Measurements from ENCODE around the gene EIF4E.
"Not testable (repeated sequence)": the region's sequence is repeated elsewhere in the genome, so short reads cannot be mapped to it uniquely, and the experiment has no call there.

The EIF4E gene

GRCh38 chr4:98845960-98846359, 83.0 kb downstream of the EIF4E start:
- H3K79me2 ChIP-seq (ENCODE audit: insufficient read depth, low read length) = no peaks in the 10 kb centered on the region
- H3K9ac ChIP-seq (ENCODE audit: low read length) = no peak overlapping the region
- no peaks in the 10 kb centered on the region for H3K4me1 ChIP-seq (ENCODE audit: insufficient read depth, low read length, severe bottlenecking)
- no peaks in the 10 kb centered on the region for H3K27me3 ChIP-seq (ENCODE audit: insufficient read depth, low read length)
- H3F3A ChIP-seq (ENCODE audit: insufficient read depth, low read length) = no peaks in the 10 kb centered on the region
- H3K36me3 ChIP-seq (ENCODE audit: insufficient read depth, low read length) = no peaks in the 10 kb centered on the region; the same call in 1 of the 2 replicates
- H4K20me1 ChIP-seq (ENCODE audit: insufficient read depth, low read length) = no peaks in the 10 kb centered on the region
- TF ChIP-seq EZH2 (IDR thresholded peaks at IDR 0.05; ENCODE audit: borderline replicate concordance, low read length) (no peak), CTCF (IDR thresholded peaks at IDR 0.05; ENCODE audit: low read length) (no peak)
- no peak overlapping the region for H3K27ac ChIP-seq (ENCODE audit: low read depth, low read length, poor library complexity, severe bottlenecking)
- peaks cover 9% of the 10 kb centered on the region for H3K9me3 ChIP-seq (ENCODE audit: low read length)
- H3K4me3 ChIP-seq (ENCODE audit: low read depth, low read length, poor library complexity, severe bottlenecking) = no peak overlapping the region
- no peak overlapping the region for H2AFZ ChIP-seq (ENCODE audit: low read length)
- H3K4me2 ChIP-seq (ENCODE audit: low read length) = no peak overlapping the region
- no peaks in the 10 kb centered on the region for H3K9me2 ChIP-seq (ENCODE audit: low read depth, low read length)

GRCh38 chr4:98842917-98843316, 86.0 kb downstream of the EIF4E start:
- H3K4me3 ChIP-seq (ENCODE audit: low read depth, low read length, poor library complexity, severe bottlenecking); H3K9me2 ChIP-seq (ENCODE audit: low read depth, low read length); H3K36me3 ChIP-seq (ENCODE audit: insufficient read depth, low read length); H2AFZ ChIP-seq (ENCODE audit: low read length); H3K9ac ChIP-seq (ENCODE audit: low read length); H3K27ac ChIP-seq (ENCODE audit: low read depth, low read length, poor library complexity, severe bottlenecking); H3K27me3 ChIP-seq (ENCODE audit: insufficient read depth, low read length); H4K20me1 ChIP-seq (ENCODE audit: insufficient read depth, low read length); H3F3A ChIP-seq (ENCODE audit: insufficient read depth, low read length); H3K79me2 ChIP-seq (ENCODE audit: insufficient read depth, low read length); H3K4me1 ChIP-seq (ENCODE audit: insufficient read depth, low read length, severe bottlenecking); H3K4me2 ChIP-seq (ENCODE audit: low read length); H3K9me3 ChIP-seq (ENCODE audit: low read length): not testable (repeated sequence)

- Histone ChIP-seq H2AFZ (ENCODE audit: low read length) (no peak overlapping the region), H3F3A (ENCODE audit: insufficient read depth, low read length) (no peaks in the 10 kb centered on the region), H3K9me3 (ENCODE audit: low read length) (no peaks in the 10 kb centered on the region), H3K9me2 (ENCODE audit: low read depth, low read length) (no peaks in the 10 kb centered on the region), H3K79me2 (ENCODE audit: insufficient read depth, low read length) (no peaks in the 10 kb centered on the region), H4K20me1 (ENCODE audit: insufficient read depth, low read length) (no peaks in the 10 kb centered on the region), H3K4me3 (ENCODE audit: low read depth, low read length, poor library complexity, severe bottlenecking) (no peak overlapping the region), H3K4me2 (ENCODE audit: low read length) (no peak overlapping the region), H3K27ac (ENCODE audit: low read depth, low read length, poor library complexity, severe bottlenecking) (no peak overlapping the region), H3K4me1 (ENCODE audit: insufficient read depth, low read length, severe bottlenecking) (no peaks in the 10 kb centered on the region), H3K27me3 (ENCODE audit: insufficient read depth, low read length) (no peaks in the 10 kb centered on the region), H3K9ac (ENCODE audit: low read length) (no peak overlapping the region), H3K36me3 (ENCODE audit: insufficient read depth, low read length) (no peaks in the 10 kb centered on the region)
- TF ChIP-seq CTCF (IDR thresholded peaks at IDR 0.05; ENCODE audit: low read length) = no peak
- TF ChIP-seq EZH2 (IDR thresholded peaks at IDR 0.05; ENCODE audit: borderline replicate concordance, low read length) = no peak
Observed at GRCh38 chr4:98838977-98839618, 89.8 kb downstream of the EIF4E start.

- no peaks in the 10 kb centered on the region for H3K27me3 ChIP-seq (ENCODE audit: insufficient read depth, low read length)
- no peaks in the 10 kb centered on the region for H3K9me2 ChIP-seq (ENCODE audit: low read depth, low read length)
- no peaks in the 10 kb centered on the region for H4K20me1 ChIP-seq (ENCODE audit: insufficient read depth, low read length)
- no peak overlapping the region for H3K4me2 ChIP-seq (ENCODE audit: low read length)
- no peaks in the 10 kb centered on the region for H3K4me1 ChIP-seq (ENCODE audit: insufficient read depth, low read length, severe bottlenecking)
- no peaks in the 10 kb centered on the region for H3K9me3 ChIP-seq (ENCODE audit: low read length)
- no peak overlapping the region for H2AFZ ChIP-seq (ENCODE audit: low read length)
- no peaks in the 10 kb centered on the region for H3K36me3 ChIP-seq (ENCODE audit: insufficient read depth, low read length)
- H3K9ac ChIP-seq (ENCODE audit: low read length) = no peak overlapping the region
- H3K79me2 ChIP-seq (ENCODE audit: insufficient read depth, low read length) = no peaks in the 10 kb centered on the region
- no peak overlapping the region for H3K27ac ChIP-seq (ENCODE audit: low read depth, low read length, poor library complexity, severe bottlenecking)
- H3F3A ChIP-seq (ENCODE audit: insufficient read depth, low read length) = no peaks in the 10 kb centered on the region
- no peak overlapping the region for H3K4me3 ChIP-seq (ENCODE audit: low read depth, low read length, poor library complexity, severe bottlenecking)
- no peak for TF ChIP-seq EZH2 (IDR thresholded peaks at IDR 0.05; ENCODE audit: borderline replicate concordance, low read length)
- TF ChIP-seq CTCF (IDR thresholded peaks at IDR 0.05; ENCODE audit: low read length) = no peak
Observed at GRCh38 chr4:98838531-98838930, 90.4 kb downstream of the EIF4E start.

Measured in OCI-LY1 (cell line).